ENCODE data around the gene CTSF. TPM values are rescaled to one million over a fixed set of nuclear protein-coding genes. Genes with fewer than 3 reads are reported as not detected.

Gene CTSF
- 13.8 and 27.0 TPM in 2 replicates for total RNA-seq

DNA sequence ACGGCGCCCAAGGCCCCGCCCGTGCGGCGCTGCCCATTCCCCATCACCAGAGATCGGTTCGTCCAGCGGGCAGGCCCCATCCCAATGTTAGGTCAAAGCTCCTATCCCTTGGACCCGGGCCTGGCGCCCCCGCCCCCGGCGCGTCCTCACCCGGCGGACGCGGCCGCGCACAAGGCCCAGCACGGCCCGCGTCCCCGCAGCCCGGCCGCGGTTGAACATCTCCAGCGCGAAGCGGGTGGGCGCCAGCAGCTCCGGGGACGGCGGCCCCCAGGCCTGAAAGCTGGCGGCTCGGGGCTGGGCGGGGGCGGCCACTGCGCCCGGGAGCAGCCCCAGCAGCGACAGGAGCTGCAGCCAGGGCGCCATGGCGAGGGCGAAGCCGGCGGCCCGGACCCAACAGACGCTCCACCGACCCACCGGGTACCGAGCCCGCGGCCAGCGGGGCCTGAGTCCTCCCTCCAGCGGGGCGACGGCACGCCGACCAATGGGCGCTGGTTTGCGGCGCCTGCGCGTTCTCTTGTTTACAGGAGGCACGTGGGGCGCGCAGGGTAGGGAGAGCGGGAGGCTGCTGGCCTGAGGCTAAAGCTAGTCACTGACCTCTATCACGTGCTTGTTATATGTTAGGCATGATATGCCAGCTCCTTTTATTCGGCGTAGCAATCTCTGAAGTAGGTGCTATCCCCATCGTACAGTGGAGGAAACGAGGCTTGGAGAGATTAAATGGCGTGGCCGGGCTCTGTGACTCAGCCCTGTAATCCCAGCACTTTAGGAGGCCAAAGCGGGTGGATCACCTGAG, at the start of gene CTSF:
Gene CTSF (minus strand): TSS at position 483 of the 793 bp plus-strand sequence. CDS start 120 bp downstream, at position 363.

DNA sequence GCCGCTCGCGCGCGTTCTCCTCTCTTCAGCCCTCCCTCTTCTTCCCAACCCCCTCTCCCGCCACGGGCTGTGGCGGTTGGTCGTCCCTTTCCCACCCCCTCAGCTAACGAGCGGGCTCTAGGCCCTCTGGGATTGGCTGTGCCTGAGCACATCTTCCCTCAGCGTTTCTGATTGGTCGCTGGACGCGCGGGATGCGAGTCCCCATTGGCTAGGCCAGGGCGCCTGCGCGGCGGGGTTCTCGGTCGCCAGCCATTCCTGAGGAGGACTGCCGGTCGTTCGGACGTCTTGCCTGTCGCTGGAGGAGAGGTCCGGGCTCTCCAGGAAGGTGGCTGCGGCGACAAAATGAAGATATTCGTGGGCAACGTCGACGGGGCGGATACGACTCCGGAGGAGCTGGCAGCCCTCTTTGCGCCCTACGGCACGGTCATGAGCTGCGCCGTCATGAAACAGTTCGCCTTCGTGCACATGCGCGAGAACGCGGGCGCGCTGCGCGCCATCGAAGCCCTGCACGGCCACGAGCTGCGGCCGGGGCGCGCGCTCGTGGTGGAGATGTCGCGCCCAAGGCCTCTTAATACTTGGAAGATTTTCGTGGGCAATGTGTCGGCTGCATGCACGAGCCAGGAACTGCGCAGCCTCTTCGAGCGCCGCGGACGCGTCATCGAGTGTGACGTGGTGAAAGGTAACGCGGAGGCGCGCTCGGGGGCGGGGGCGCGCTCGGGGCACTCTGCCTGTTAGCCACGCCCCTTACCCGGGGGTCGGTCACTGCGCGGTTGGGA, 48.2 kb upstream of the CTSF start, which contains the start of gene RBM14:
Gene RBM14 (plus strand): TSS at position 252 of the 776 bp plus-strand sequence. CDS start 91 bp downstream, at position 343.

GRCh38 chr11:66592457-66593302, 24.3 kb upstream of the CTSF start, which contains the start of the genes CCDC87 and CCS:
TSS of gene CCDC87 (minus strand) at chr11:66593063. CDS start at chr11:66593015, 48 bp downstream.
TSS of gene CCS (plus strand) at chr11:66593185. CDS start at chr11:66593262, 77 bp downstream.

DNA sequence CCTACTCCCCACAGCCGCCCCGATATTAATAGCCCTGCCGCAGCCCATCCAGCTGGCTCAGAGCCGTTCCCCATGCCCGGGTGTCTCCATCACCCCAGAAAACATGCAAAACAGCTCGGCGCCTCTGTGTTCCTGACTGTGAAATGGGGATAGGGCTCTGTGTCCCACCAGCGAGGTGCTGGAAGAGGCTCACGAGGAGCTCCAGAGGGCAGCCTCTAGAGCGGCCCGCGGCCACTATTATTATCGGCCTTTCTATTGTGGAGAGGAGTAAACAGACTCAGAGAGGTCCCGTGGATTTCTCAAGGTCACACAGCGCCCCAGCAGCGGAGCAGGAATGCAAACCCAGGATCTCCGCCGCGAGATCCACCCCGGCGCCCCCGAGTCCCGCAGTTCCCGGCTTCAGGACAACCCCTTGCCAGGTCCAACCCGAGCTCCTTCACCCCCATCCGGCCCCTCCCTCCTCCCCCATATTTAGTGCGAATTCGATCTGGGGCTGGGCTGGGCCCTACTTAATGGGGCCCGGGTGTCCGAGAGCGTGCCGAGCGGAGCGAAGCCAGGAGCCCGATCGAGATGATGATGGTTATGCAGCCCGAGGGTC, 21.9 kb downstream of the CTSF start, which contains the start of gene ACTN3:
Gene ACTN3 (plus strand): TSS at position 536 of the 598 bp plus-strand sequence. CDS start 35 bp downstream, at position 571.

GRCh38 chr11:66545701-66546367, 22.6 kb downstream of the CTSF start, which contains the start of gene ZDHHC24:
TSS of gene ZDHHC24 (minus strand) at chr11:66546048. CDS start at chr11:66546003, 45 bp downstream.

Other genes with a start within 250 kb of the CTSF start
- 8.3 and 19.2 TPM in 2 replicates for gene RIN1, start 232.2 kb downstream of the CTSF start, total RNA-seq
- 35.9 and 38.6 TPM in 2 replicates for gene BRMS1, start 223.5 kb downstream of the CTSF start, total RNA-seq
- gene B4GAT1, start 221.0 kb downstream of the CTSF start, total RNA-seq = 44.0 and 95.6 TPM in 2 replicates
- 0.30 and 0.97 TPM in 2 replicates for gene SLC29A2, start 196.8 kb downstream of the CTSF start, total RNA-seq
- not detected in 2 replicates for gene NPAS4, start 147.6 kb downstream of the CTSF start, total RNA-seq
- gene MRPL11, start 129.8 kb downstream of the CTSF start, total RNA-seq = 24.6 and 34.3 TPM in 2 replicates
- gene PELI3, start 101.7 kb downstream of the CTSF start, total RNA-seq = 8.6 and 13.4 TPM in 2 replicates
- 43.1 and 63.9 TPM in 2 replicates for gene DPP3, start 88.2 kb downstream of the CTSF start, total RNA-seq
- gene BBS1, start 58.0 kb downstream of the CTSF start, total RNA-seq = 34.4 and 38.2 TPM in 2 replicates
- gene ZDHHC24, start 22.6 kb downstream of the CTSF start, total RNA-seq = 15.7 and 16.1 TPM in 2 replicates
- under 0.01 and 0.09 TPM in 2 replicates for gene ACTN3, start 21.7 kb downstream of the CTSF start, total RNA-seq
- 0.32 and 0.89 TPM in 2 replicates for gene CCDC87, start 24.5 kb upstream of the CTSF start, total RNA-seq
- gene CCS, start 24.6 kb upstream of the CTSF start, total RNA-seq = 30.9 and 41.6 TPM in 2 replicates
- gene RBM14, start 48.0 kb upstream of the CTSF start, total RNA-seq = 25.2 and 43.8 TPM in 2 replicates
- gene RBM4, start 70.1 kb upstream of the CTSF start, total RNA-seq = 92.7 and 93.8 TPM in 2 replicates
- 26.4 and 33.6 TPM in 2 replicates for gene RBM4B, start 109.3 kb upstream of the CTSF start, total RNA-seq
- 4.2 and 5.7 TPM in 2 replicates for gene SPTBN2, start 160.6 kb upstream of the CTSF start, total RNA-seq

Data from smooth muscle cell of the umbilical artery (primary cell).